Stimulated activated CD8-positive, alpha-beta memory T cell treated with anti-CD3 and anti-CD28 coated beads, Interleukin-12 subunit alpha, Interleukin-12 subunit beta, amount 100 ng/mL, for 24 hours (primary cell): ENCODE data around the gene GVQW3.
A peak's percentile ranks its signal among the peaks of the same experiment; 100 is the strongest.

Source experiments
- DNase-seq: peaks from one replicate; pipeline ENCODE4 v3.0.0-alpha.2; 2020; ENCODE audit errors: extremely low read depth

Gene GVQW3

DNA sequence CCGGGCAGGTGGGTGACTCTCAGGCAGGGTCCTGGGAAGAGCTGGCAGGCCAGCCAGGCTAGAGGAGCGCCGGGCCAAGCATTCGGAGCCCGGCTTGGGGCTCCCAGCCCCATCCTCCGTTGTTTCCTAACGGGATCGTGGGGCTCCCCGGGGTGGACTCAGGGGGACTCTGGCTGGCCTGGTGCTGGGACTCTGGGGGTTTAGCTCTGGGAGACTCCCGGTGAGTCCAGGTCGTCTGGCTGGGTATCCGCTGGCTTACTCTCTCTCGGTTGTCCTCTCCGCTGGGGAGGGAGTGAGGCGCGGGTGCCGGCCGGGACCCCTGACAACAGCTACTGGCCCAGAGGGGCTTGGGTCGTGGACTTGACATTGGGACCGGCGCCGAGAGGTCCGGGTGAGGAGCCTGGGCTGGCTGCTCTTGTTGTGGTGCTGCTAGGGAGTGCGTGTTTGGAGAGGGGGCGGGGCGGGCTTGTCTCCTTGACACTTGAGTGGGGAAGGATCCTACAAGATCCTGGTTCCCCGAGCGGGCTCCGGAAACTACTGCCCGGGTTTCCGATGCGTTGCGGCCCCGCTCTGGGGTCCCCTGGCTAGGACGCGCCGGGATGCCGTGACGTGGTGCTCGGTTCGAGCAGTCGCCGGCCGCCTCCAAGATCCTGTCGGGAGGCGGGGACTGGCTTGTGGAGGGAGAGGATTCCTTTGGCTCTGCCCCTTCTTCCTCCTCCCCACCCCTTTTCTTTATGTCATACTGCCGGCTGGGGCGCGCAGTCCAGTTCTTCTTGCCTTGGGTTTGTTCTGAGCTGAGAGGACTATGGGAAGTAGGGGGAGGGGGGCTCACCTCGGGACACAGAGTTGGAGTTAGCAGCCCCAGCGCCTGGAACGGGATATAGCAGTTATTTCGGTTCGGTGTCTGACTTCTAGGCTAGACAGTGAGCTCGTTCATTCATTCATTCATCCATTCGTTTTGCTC is 64.3 kb downstream of the GVQW3 start:
- peak; percentile 30 for DNase-seq

DNA sequence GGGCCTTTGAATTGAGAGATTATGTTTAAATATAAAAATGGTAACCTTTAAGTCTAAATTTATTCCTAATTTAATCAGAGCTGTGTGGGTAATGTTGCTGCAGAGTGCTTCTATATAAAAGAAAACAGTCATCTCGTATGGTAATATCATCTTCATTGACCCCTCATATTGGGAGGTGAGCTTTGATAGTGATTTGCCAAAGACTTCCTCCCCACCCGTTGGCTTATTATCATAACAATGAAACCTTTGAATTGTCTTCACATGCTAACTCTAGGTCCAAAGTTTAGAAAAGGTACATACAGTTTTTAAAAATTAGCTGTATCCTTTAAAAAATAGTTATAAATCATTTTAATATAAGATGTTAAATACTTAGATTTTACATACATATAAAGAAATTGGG is 67.4 kb downstream of the GVQW3 start:
- DNase-seq: no peak

DNA sequence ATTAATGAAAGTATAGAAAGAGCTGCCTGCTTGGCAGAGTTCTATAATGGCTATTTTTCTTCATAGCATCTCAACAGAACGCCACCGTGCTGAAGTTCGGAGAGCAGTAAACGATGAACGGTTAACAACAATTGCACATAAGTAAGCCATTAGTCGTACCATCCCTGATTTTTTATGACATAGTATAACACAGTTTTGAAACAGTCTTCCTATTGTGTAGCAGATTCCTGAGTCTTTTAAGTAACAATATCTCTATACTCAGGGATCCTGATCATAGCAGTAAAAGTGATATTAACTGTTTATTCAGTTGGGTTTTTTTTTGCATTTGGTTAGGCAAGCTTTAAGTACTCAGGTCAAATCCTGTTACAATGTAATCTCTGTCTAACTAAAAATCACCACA is 72.1 kb downstream of the GVQW3 start:
- no peak for DNase-seq

GRCh38 chr11:76455331-76455730 is 74.2 kb downstream of the GVQW3 start:
- no peak for DNase-seq

DNA sequence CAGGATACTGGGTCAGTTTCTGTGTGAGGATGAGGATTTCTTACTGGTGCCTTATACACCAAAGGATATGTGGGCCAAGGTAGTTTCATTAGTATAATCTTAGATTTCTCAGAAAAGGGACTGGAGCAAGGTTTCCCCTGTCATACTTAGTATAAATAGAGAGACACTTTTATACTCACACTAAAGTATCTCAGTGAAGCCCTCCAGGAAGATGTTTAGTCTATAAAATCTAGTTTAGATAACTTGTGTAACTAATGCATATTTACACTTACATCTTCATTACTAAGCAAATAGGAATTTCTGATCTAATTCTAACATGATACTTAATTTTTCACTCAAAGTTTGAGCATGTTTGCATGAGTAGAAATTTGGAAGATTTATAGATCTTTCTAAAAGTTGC is 74.8 kb downstream of the GVQW3 start:
- no peak for DNase-seq

GRCh38 chr11:76456571-76456970 is 75.4 kb downstream of the GVQW3 start:
- no peak for DNase-seq
